Suppressor macrophage treated with lipopolysaccharide for 1 hour (primary cell): ENCODE data around the gene THEM5.
"Not testable (repeated sequence)": the region's sequence is repeated elsewhere in the genome, so short reads cannot be mapped to it uniquely, and the experiment has no call there.

ENCODE experiments used
- DNase-seq, 3 donors: peaks; one replicate each; pipeline ENCODE4 v3.0.0-alpha.2; 2020 to 2022

Gene THEM5, protein sequence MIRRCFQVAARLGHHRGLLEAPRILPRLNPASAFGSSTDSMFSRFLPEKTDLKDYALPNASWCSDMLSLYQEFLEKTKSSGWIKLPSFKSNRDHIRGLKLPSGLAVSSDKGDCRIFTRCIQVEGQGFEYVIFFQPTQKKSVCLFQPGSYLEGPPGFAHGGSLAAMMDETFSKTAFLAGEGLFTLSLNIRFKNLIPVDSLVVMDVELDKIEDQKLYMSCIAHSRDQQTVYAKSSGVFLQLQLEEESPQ

DNA sequence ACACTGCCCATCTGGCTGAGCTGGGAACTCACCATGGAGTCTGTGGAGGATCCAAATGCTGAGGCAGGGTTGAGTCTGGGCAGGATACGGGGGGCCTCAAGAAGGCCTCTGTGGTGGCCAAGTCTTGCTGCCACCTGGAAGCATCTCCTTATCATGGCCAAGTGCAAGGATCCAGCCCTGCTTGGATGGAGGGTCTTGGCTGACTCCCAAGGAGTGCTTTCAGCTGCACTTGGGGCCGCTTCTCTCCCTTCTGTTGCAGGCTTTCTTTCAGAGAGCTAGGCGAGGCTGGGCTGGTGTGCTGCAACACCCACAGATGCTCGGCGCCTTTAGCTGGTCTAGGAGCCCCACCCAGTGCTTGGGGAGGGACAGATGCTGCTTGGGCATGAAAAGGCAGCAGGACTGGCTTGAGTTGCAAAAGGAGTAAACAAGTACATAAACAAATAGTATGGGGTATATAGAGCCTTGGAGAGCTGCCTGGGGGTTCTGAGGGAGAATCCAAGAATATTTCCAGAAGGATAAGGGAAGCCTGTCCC is at the start of gene THEM5:
THEM5 (minus strand) TSS at position 302 of the 533 bp plus-strand sequence; CDS start at position 155, 147 bp downstream.
- no peak for DNase-seq

DNA sequence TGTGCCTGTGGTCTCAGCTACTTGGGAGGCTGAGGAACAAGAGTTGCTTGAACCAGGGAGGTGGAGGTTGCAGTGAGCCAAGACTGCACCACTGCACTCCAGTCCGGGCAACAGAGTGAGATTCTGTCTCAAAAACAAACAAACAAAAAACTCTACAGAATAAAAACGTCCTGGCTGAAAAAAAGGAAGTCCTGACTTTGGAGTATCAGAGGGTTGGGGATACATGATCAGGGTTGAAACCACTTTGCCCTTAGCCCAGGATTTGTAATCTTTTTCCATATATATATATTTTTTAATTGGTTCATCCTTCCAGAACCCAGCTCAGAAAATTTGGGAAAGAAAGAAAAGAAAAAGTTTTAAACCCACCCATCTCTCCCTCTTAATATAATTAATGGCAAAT is 49.3 kb upstream of the THEM5 start:
- no peak for DNase-seq

DNA sequence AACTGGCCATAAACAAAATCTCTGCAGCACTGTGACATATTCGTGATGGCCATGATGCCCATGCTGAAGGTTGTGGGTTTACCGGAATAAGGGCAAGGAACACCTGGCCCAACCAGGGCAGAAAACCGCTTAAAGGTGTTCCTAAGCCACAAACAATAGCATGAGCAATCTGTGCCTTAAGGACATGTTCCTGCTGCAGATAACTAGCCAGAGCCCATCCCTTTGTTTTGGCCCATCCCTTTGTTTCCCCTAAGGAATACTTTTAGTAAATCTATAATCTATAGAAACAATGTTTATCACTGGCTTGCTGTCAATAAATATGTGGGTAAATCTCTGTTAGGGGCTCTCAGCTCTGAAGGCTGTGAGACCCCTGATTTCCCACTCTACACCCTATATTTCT is 47.3 kb upstream of the THEM5 start:
- DNase-seq = not testable (repeated sequence)

DNA sequence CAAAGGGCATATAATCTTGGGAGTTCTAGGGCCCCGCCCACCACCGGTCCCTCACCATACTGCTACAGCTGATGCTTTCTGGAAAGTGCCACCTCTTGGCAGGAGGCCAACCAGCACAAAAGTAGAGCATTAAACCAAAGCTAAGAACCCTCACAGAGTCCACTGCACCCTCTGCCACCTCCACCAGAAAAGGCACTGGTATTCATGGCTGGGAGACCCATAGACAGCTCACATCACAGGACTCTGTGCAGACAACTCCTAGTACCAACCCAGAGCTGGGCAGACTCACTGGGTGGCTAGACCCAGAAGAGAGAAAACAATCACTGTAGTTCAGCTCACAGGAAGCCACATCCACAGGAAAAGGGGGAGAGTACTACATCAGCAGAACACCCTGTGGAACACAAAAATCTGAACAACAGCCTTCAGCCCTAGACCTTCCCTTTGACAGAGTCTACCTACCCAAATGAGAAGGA is 45.0 kb upstream of the THEM5 start:
- DNase-seq = no peak

DNA sequence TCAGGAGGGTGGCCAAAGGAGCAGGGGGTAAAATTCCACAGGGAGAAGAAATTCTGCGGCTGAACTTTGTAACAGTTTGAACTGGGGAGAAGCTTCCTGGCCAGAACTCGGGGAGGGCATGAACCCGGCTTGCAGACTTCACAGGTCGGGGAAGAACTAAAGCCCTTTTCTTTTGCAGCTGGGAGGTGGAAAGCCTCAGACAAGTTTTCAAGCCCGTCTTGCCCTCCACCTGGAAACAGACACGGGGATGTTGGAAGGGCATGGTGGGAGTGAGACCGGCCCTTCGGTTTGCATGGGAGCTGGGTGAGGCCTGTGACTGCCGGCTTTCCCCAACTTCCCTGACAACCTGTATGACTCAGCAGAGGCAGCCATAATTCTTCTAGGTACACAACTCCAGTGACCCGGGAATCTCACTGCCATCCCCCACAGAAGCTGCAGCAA is 44.5 kb upstream of the THEM5 start:
- DNase-seq = no peak

DNA sequence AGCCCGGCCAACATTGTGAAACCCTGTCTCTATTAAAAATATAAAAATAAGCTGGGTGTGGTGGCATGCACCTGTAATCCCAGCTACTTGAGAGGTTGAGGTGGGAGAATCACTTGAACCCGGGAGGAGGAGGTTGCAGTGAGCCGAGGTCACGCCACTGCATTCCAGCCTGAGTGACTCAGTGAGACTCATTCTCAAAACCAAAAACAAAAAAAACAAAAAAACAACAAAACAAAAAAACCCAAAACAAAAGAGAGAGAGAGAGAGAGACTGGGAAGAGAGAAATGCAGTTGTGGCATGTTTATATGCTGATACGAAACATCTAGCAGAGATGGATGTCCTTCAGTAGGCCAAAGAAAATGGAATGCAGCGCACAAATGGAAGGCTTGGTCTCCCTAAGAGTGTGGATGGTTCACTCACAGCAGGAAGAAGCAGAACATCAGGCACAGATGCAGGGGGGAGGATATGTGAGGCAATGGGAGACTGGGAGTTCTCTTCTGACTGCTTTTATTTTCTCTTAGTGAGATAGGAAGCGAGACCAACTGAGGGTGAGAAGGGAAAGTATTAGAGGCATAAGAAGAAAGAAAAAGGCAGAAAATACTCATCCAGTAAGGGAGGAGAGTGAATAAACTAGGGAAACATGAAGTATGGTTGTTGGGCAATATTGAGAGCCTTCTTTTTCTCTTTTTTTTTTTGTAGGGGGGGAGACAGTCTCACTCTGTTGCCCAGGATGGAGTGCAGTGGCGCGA is 39.8 kb upstream of the THEM5 start:
- DNase-seq = no peak

DNA sequence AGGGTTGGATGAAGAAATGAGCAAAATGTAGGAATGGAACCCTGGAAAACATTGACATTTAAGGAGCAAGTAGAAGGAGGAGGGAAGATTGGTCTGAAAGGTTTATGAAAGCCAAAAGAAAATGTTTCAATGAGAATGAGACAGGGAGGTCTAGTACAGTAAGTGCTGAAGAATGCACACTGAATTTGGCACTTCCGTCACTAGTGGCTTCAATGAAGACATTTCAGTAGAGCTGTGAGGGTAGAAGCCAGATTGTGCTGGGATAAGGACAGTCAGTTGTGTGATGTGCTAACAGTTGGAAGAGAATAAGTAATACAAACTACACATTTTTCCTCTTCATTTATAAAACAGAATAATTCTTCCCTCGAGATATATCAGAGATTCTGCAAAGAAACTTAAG is 38.7 kb upstream of the THEM5 start:
- no peak for DNase-seq

DNA sequence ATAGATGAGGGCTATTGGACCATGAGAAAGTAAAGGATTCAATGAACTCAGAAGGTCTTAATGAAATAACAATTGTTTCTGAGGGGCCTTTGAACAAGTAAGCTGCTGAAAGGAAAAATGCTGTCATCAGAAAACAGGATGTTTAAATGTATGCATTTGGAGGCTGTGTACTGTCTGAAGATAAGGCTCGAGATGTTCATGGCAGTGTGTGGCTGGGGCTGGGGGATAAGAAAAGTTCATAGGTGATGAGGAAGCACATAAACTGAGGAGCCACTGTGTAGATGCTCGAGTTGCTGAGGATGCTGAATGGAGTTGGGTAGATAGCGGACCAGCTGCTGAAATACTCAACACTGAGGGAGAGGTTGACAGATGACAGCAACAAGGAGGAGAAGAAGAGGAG is 38.0 kb upstream of the THEM5 start:
- DNase-seq = no peak

DNA sequence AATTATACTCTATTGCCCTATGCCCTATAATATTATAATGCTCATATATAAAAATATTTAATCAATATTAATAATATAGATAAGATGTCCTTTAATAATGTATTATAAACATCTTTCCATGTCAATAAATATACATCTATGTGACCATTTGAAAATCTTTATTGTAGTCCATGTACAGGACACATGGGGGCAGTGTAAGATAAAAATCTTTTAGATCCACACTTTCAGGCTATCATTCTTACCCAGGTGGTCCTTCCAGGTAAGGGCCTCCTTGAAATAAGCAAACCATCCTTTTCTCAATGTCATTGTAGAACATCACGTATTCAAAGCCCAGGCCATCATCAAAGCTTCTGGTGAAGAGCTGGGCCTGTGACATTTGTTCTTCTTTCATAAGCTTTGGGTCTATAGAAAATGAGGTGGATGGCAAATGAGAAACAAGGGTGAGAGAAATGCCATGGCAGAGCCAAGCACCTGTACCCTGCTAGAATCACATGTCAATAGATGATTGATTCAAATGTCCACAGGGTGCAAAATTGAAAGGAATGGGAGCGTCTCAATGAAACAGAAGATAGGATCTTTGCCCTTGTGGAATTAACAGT is 35.6 kb upstream of the THEM5 start:
- peak in 2 of 3 donors; percentile 39 to 46 for DNase-seq

DNA sequence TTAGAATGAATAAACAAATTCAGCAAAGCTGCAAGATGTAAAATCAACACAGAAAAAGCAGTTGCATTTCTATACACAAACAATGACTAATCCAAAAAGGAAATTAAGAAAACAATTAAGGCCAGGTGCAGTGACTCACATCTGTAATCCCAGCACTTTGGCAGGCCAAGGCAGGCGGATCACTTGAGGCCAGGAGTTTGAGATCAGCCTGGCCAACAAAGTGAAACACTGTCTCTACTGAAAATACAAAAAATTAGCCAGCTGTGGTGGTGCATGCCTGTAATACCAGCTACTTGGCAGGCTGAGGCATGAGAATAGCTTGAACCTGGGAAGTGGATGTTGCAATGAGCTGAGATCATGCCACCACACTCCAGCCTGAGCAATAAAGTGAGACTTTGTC is 33.5 kb upstream of the THEM5 start:
- DNase-seq = no peak

DNA sequence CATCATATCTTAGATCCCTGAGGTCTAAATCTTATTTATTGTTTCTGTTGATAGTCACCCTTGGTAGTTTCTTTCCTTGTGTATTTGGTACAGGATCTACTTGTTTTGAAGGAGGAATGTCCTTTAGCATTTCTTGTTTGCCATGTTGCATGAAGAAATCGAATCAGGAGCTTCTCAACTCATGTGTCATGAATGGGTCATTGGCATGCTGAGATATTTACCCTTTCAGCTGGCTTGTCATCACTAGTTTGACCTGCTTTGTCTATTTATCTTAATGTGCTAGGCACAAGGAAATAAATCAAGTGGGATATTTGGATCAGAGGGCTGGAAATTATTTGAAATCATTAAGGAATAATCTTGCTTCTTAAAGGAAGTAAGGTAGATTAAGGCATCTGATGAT is 32.0 kb upstream of the THEM5 start:
- no peak for DNase-seq

DNA sequence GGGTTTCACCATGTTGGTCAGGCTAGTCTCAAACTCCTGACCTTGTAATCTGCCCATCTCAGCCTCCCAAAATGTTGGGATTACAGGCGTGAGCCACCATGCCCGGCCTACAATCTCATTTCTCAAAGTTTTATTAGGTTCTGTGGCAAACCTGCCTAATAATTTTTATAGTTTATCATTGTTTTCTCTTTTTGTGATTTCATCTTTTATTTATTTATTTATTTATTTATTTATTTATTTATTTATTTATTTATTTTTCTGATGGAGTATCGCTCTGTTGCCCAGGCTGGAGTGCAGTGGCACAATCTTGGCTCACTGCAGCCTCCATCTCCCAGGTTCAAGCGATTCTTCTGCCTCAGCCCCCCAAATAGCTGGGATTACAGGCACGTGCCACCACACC is 31.4 kb upstream of the THEM5 start:
- DNase-seq = not testable (repeated sequence)

DNA sequence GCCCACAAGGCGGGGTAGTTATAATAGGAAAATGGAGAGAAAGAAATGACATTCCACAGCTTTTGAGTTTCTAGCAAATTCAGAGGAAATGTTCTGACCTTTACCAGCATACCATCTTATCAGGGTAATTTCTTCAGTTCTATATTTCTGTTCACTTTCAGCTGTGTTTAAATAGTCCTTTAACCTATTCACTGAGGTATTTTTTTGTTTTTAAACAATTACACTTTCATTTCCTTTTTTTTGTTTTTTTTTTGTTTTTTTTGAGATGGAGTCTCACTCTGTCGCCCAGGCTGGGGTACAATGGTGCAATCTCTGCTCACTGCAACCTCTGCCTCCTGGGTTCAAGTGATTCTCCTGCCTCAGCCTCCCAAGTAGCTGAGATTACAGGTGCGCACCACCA is 30.9 kb upstream of the THEM5 start:
- DNase-seq = not testable (repeated sequence)

DNA sequence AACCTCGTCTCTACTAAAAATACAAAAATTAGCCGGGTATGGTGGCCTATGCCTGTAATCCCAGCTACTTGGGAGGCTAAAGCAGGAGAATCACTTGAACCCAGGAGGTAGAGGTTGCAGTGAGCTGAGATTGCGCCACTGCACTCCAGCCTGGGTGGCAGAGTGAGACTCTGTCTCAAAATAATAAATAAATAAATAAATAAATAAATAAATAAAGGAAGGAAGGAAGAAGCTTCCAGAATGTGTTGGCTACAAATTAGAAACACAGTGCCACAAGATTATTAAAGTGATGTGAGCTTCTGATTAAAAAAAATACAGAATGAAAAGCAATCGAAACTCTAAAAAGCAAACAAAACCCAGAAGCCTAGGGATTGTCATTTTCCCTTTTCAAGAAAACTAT is 30.4 kb upstream of the THEM5 start:
- not testable (repeated sequence) for DNase-seq

DNA sequence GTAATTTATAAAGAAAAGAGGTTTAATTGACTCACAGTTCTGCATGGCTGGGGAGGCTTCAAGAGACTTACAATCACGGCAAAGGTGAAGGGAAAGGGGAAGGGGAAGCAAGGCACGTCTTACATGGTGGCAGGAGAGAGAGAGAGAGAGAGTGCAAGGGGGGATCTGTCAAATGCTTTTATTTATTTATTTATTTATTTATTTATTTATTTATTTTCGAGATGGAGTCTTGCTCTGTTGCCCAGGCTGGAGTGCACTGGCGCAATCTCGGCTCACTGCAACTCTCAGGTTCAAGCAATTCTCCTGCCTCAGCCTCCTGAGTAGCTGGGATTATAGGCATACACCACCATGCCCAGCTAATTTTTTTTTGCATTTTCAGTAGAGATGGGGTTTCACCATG is 29.4 kb upstream of the THEM5 start:
- not testable (repeated sequence) for DNase-seq

DNA sequence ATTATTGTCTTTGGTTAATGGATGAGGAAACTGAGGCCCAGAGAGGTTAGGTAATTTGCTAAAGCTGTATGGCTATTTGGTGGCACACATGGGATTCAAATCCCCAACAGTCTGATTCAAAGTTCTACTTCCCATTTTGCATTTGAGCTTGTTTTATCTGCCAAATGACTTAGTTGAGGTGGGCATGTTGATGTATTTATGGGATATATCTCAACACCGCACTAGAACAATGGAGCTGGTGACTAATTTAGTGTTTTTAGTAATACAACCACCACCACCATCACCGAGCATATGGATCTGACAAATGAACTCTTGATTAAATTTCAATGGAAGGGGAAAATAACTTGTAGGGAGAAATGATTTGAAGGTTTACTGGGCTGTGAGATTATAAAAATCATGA is 29.0 kb upstream of the THEM5 start:
- DNase-seq = no peak

DNA sequence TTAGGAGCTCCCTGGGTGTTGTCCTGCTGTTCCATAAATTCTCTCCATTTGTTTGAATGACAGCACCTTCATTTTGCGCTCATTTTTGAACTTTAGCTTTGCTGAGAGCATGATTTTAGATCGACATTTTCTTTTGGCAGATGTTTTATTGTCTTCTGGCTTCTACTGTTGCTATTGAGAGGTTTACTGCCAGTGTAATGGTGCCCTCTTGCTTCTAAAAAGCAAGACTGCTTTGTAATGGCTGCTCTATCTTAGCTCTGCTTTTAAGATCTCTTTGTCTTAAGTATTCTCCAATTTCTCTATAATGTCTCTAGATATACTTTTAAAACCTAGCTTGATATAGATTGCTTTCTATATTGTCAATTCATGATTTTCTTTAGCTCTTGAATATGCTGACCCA is 28.0 kb upstream of the THEM5 start:
- no peak for DNase-seq

DNA sequence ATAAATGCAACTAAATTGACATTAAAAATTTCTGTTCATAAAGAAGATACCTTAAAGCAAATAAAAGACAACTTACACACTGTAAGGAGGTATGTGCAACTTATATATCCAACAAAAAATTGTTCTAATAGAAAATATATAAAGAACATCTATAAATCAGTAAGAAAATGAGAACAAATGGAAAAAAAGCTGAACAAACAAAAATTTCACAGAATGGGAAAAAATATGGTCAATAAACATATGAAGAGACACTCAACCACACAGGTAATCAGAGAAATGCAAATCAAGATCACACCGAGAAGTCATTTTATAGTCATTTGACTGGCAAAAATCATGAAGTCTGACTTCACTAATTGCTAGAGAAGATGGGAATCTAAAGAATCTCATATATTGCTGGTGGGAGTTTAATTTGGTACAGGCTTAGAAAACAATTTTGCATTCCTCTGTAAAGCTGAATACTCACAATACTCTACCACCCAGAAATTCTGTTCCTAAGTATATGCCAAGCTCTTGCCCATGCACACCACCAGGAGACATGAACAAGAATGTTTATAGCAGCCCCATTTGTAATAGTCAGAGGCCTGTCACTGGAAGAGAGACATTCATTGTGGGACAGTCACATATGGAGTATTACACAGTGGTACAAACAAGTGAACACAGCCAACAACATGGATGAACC is 22.0 kb upstream of the THEM5 start:
- no peak for DNase-seq

DNA sequence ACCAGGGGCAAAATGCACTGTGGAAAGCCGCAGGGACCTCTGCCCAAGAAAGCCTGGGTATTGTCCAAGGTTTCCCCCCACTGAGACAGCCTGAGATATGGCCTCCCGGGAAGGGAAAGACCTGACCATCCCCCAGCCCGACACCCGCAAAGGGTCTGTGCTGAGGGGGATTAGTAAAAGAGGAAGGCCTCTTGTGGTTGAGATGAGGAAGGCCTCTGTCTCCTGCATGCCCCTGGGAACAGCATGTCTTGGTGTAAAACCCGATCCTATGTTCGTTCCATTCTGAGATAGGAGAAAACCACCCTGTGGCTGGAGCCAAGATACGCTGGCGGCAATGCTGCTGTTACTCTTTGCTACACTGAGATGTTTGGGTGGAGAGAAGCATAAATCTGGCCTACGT is 19.3 kb upstream of the THEM5 start:
- DNase-seq = not testable (repeated sequence)

DNA sequence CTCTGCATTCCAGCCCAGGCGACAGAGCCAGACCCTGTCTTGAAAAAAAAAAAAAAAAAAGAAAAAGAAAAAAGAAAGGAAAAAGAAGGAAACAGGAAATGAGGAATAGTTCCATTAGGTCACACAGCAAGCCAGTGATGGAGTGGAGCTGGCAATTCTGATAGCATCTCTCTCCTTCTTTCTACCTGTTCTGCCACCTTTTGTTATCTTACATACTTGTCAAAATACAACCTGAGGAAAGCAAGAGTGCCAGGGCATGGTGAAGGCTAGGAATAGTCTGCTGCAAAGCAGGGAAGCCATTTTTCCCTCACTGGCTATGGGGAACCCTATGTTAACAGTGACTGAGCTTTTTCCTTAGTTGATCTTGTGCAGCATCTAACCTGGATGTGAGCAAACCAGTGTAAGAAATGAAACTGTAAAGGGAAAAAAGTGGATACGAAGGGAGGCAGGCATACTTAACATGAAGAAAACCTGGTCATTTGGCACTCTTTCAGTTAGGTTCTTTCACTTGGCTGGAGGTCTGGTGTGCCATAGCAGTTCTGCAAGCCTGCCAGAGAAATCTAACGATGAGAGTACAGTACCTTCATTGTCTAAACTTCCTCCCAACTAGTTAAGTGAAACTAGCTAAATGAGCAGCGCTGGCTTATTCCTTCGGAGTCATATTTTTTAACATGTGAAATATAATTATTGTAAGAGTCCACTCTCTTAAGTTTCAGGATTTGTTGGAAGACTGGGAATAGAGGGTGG is 17.9 kb upstream of the THEM5 start:
- no peak for DNase-seq

DNA sequence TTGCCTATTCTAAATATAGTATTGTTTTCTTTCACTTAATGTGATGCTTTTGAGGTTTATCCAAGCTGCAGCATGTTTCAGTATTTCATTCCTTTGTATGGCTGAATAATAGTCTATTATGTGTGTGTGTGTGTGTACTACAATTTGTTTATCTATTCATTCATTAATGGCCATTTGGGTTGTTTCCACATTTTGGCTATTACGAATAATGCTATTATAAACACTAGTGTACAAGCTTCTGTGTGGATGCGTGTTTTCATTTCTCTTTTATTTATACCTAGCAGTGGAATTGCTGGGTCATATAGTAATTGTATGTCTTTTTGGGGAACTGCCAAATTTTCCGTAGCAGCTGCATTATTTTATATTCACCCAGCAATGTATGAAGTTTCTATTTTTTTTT is 15.0 kb upstream of the THEM5 start:
- DNase-seq = peak in 1 of 3 donors; percentile 23

DNA sequence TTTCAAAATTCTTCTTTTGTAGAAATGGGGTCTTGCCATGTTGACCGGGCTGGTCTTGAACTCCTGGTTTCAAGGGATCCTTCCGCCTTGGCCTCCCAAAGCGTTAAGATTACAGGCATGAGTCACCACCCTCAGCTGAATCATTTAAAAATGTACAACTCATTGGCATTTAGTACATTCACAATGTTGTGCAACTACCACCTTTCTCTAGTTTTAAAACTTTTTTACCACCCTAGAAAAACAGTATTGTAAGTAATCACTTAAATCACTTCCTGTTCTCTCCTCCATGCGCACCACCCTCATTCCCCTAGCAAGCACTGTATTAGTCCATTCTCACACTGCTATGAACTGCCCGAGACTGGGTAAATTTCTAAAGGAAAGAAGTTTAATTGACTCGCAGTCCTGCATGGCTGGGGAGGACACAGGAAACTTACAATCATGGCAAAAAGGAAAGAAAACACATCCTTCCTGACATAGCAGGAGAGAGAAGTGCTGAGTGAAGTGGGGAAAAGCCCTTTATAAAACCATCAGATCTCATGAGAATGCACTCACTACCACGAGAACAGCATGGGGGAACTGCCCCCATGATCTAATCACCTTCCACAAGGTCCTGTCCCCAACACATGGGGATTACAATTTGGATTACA is 14.4 kb upstream of the THEM5 start:
- peak; percentile 85 to 95 (median 95) for DNase-seq
